Measurements from ENCODE around the gene MRPL27.
A peak's percentile ranks its signal among the peaks of the same experiment; 100 is the strongest.
"Not testable (repeated sequence)": the region's sequence is repeated elsewhere in the genome, so short reads cannot be mapped to it uniquely, and the experiment has no call there.

The MRPL27 gene

DNA sequence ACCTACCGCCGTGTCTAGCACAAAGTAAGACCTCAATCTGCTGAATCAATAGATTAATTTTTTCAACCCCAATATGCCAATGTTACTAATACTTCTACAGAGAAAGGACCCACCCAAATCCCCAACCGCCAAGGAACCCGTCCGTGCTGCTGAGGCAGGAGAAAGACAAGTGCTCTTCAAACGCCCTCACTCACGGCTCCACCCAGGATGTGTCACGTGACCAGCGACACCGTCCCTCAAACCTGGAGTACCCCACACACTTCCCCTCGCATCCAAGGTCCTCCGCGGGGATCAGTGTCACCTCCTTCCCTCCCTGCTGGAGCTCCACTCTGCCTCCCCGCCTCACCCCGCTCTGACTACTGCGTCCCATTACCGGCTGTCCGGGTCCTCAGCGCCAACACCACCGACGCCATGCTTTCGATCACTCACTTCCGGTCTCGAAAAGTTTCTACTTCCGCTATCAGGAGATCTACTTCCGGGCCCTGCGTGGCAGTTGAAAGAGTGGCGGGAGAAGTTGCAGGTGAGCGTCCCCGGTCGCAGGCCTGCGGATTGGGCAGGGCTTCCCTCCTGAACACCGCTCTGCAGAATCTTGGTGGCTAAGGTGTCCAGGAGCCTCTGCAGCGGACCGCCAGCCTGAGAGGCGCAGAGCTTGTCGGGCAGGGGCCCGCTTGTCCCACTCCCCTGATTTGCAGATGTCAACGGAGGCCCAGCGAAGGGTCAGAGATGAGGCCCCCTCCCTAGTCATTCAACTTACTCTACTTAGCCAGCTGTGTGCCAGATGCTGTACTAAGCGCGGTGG, at the start of gene MRPL27, which contains the start of gene EME1:
Gene MRPL27 (minus strand): TSS at position 427 of the 799 bp plus-strand sequence. CDS start 14 bp downstream, at position 413.
Gene EME1 (plus strand): TSS at position 472 of the 799 bp plus-strand sequence. CDS start 1,980 bp downstream, outside the sequence.
- Histone ChIP-seq H3K9ac (ENCODE audit: low read length) (peak within 1 kb of the TSS; percentile 85), H3K27me3 (ENCODE audit: control insufficient read depth, insufficient read depth, low read length) (no peaks in the 10 kb centered on the region), H3K4me3 (ENCODE audit: low read depth, low read length) (peak within 1 kb of the TSS; percentile 72), H3K9me3 (ENCODE audit: control insufficient read depth, insufficient read depth, low read depth, low read length) (no peaks in the 10 kb centered on the region), H3K27ac (ENCODE audit: low read depth, low read length) (peak within 1 kb of the TSS; percentile 39), H3K4me1 (ENCODE audit: control insufficient read depth, insufficient read depth, low read length) (peaks cover 5% of the 10 kb centered on the region), H3K36me3 (ENCODE audit: control insufficient read depth, insufficient read depth, low read length) (peaks cover 57% of the 10 kb centered on the region)

DNA sequence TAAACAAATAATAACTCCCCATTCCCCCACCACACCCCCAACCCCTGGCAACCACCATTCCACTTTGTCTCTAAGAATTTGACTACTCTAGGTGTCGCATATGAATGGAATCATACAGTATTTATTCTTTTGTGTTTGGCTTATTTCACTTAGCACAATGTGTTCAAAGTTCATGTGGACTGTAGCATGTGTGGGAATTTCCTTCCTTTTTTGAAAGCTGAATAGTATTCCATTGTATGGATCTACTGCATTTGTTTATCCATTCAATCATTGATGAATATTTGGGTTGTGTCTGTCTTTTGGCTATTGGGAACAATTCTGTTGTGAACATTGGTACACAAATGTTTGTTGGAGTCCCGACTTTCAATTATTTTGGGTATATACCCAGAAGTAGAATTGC, 49.8 kb upstream of the MRPL27 start:
- Histone ChIP-seq H3K27ac (ENCODE audit: low read depth, low read length) (no peak overlapping the region), H3K9me3 (ENCODE audit: control insufficient read depth, insufficient read depth, low read depth, low read length) (no peaks in the 10 kb centered on the region), H3K36me3 (ENCODE audit: control insufficient read depth, insufficient read depth, low read length) (no peaks in the 10 kb centered on the region), H3K4me1 (ENCODE audit: control insufficient read depth, insufficient read depth, low read length) (peaks cover 18% of the 10 kb centered on the region), H3K9ac (ENCODE audit: low read length) (no peak overlapping the region), H3K4me3 (ENCODE audit: low read depth, low read length) (no peak overlapping the region), H3K27me3 (ENCODE audit: control insufficient read depth, insufficient read depth, low read length) (peaks cover 7% of the 10 kb centered on the region)

DNA sequence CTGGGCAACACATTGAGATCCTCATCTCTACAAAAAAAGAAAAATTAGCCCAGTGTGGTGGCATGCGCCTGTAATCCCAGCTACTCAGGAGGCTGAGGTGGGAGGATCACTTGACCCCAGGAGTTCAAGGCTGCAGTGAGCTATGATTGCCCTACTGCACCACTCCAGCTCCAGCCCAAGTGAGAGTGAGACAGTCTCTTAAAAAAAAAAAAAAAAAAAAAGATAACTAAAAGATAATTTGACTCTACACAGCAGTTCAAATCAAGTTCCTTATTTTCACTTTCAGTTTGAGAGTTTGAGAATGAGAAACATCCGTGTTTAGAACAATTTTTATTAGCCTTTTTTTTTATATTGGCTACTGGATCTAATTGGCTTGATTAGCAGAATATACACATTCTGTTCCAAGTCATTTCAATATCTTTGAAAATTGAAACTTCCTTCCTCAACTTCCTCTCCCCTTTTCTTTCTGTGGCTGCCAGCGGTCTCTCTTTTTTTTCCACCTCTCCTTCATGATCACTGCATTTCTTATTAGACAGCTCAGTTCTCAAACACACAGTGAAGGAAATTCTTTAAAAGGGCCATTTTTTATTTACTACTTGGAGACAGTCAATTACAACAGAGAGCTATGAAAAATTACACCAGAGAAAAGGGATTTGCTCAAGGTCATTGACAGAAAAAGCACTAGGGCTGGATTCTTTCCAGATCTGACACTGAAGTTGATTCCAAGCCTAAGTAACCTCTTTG, 48.5 kb upstream of the MRPL27 start:
- Histone ChIP-seq H3K27me3 (ENCODE audit: control insufficient read depth, insufficient read depth, low read length) (peaks cover 7% of the 10 kb centered on the region), H3K4me1 (ENCODE audit: control insufficient read depth, insufficient read depth, low read length) (peaks cover 9% of the 10 kb centered on the region; the same call in 1 of the 2 replicates), H3K27ac (ENCODE audit: low read depth, low read length) (no peak overlapping the region), H3K9ac (ENCODE audit: low read length) (no peak overlapping the region), H3K9me3 (ENCODE audit: control insufficient read depth, insufficient read depth, low read depth, low read length) (no peaks in the 10 kb centered on the region), H3K36me3 (ENCODE audit: control insufficient read depth, insufficient read depth, low read length) (no peaks in the 10 kb centered on the region), H3K4me3 (ENCODE audit: low read depth, low read length) (no peak overlapping the region)

DNA sequence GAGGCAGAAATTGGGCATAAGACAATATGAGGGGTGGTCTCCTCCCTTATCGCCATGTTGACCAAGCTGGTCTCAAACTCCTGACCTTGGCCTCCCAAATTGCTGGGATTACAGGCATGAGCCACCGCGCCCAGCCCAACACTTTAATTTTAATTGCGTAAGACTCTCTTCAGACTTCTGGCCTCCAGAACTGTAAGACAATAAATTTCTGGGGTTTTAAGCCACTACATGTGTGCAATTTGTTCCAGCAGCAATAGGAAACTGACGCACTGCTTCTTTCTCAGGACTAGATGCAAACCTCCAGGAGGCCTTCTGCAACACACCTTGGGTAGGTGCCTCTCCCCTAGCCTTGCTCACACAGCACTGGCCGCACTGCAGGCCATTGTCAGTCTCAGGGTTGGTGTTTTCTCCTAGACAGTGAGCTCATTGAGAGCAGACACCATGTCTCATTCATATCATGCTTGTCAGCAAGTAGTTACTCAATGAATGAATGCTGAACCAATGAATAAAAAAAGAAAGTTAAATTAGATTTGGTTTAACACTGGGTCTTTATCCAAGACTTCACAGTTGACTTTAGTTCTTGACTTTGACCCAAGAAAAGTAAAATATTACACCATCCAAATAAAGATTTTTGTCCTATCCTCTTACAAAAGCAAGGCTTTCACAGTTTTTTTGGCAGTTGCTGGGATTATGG, 47.6 kb upstream of the MRPL27 start:
- H3K4me1 ChIP-seq (ENCODE audit: control insufficient read depth, insufficient read depth, low read length) = peaks cover 6% of the 10 kb centered on the region; the same call in 1 of the 2 replicates
- H3K4me3 ChIP-seq (ENCODE audit: low read depth, low read length) = no peak overlapping the region
- H3K9ac ChIP-seq (ENCODE audit: low read length) = no peak overlapping the region
- H3K27me3 ChIP-seq (ENCODE audit: control insufficient read depth, insufficient read depth, low read length) = peaks cover 7% of the 10 kb centered on the region
- H3K36me3 ChIP-seq (ENCODE audit: control insufficient read depth, insufficient read depth, low read length) = no peaks in the 10 kb centered on the region
- H3K9me3 ChIP-seq (ENCODE audit: control insufficient read depth, insufficient read depth, low read depth, low read length) = no peaks in the 10 kb centered on the region
- H3K27ac ChIP-seq (ENCODE audit: low read depth, low read length) = no peak overlapping the region

DNA sequence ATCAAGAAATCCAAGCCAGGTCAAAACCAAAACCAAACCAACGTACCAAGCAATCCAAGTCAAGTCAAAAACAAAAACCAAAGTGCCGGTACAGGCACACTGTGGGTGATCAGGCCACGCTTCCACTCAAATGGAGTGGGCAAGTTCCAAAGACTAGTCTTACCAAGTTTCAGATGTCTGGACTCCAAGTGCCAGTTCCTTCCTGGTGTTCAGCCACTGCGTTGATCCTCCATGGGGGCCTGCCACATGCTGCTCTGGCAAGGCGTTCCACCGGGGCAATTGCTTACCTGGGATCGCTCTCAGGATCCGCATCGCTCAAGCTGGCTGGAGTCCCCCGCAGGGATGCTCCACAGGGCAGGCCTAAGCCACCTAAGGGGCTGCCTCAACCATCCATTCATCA, 46.6 kb upstream of the MRPL27 start:
- H3K4me3 ChIP-seq (ENCODE audit: low read depth, low read length); H3K4me1 ChIP-seq (ENCODE audit: control insufficient read depth, insufficient read depth, low read length); H3K36me3 ChIP-seq (ENCODE audit: control insufficient read depth, insufficient read depth, low read length); H3K27me3 ChIP-seq (ENCODE audit: control insufficient read depth, insufficient read depth, low read length); H3K27ac ChIP-seq (ENCODE audit: low read depth, low read length); H3K9me3 ChIP-seq (ENCODE audit: control insufficient read depth, insufficient read depth, low read depth, low read length); H3K9ac ChIP-seq (ENCODE audit: low read length): not testable (repeated sequence)

DNA sequence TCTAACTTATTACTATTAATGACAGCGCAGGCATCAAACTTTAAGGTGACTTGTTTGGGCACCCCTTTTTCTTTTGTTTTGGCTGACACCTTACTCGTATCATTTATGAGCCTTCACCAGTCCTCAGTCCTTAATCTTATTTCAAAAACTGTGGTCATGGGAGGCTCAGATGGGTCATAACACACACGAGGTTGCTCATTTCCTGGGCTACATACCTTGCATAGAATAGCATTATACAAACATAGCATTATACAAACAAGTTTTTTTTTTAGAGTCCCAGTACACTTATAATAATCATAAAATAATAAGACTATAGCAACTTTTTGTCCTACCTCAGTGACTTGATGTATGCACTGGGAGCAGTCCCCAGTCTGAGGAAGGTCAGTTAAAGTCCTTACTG, 41.8 kb upstream of the MRPL27 start:
- Histone ChIP-seq H3K27ac (ENCODE audit: low read depth, low read length) (no peak overlapping the region), H3K27me3 (ENCODE audit: control insufficient read depth, insufficient read depth, low read length) (no peaks in the 10 kb centered on the region), H3K9ac (ENCODE audit: low read length) (no peak overlapping the region), H3K4me1 (ENCODE audit: control insufficient read depth, insufficient read depth, low read length) (no peaks in the 10 kb centered on the region), H3K36me3 (ENCODE audit: control insufficient read depth, insufficient read depth, low read length) (no peaks in the 10 kb centered on the region), H3K4me3 (ENCODE audit: low read depth, low read length) (no peak overlapping the region), H3K9me3 (ENCODE audit: control insufficient read depth, insufficient read depth, low read depth, low read length) (peaks cover 2% of the 10 kb centered on the region; the same call in 1 of the 2 replicates)

DNA sequence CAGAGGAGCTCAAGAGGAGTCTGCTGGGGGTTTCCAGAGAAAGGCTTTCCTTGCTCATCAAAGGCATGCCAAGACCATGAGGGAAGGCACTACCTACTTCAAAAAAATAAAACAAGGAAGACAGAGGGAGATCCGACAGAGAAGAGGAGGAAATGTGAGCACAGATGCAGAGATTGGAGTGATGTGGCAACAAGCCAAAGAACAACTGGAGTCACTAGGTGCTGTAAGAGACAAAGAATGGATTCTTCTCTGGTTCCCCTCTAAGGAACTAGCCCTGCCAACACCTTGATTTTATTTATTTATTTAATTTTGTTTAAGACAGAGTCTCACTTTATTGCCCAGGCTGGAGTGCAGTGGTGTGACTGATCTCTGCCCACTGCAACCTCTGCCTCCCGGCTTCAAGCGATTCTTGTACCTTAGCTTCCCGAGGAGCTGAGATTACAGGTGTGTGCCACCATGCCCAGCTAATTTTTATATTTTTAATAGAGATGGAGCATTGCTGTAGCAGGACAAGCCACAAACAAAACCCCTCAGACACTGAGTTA, 39.3 kb upstream of the MRPL27 start:
- Histone ChIP-seq H3K36me3 (ENCODE audit: control insufficient read depth, insufficient read depth, low read length) (no peaks in the 10 kb centered on the region), H3K27ac (ENCODE audit: low read depth, low read length) (no peak overlapping the region), H3K9ac (ENCODE audit: low read length) (no peak overlapping the region), H3K4me3 (ENCODE audit: low read depth, low read length) (no peak overlapping the region), H3K4me1 (ENCODE audit: control insufficient read depth, insufficient read depth, low read length) (no peaks in the 10 kb centered on the region), H3K9me3 (ENCODE audit: control insufficient read depth, insufficient read depth, low read depth, low read length) (peaks cover 2% of the 10 kb centered on the region; the same call in 1 of the 2 replicates), H3K27me3 (ENCODE audit: control insufficient read depth, insufficient read depth, low read length) (no peaks in the 10 kb centered on the region)

DNA sequence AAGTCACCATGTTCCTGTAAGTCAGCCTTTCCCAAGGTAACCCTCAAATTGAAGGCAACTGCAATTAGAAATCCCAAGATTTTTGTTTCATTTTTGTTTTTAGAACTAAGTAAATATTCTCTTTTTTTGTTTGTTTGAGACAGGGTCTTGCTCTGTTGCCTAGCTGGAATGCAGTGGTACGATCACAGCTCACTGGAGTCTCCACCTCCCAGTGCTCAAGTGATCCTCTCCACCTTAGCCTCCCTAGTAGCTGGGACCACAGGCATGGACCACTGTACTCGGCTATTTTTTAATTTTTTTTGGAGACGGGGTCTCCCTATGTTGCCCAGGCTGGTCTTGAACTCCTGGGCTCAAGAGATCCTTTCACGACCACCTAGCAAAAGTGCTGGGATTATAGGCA, 34.9 kb upstream of the MRPL27 start:
- Histone ChIP-seq H3K27ac (ENCODE audit: low read depth, low read length) (no peak overlapping the region), H3K4me3 (ENCODE audit: low read depth, low read length) (no peak overlapping the region), H3K9ac (ENCODE audit: low read length) (no peak overlapping the region), H3K27me3 (ENCODE audit: control insufficient read depth, insufficient read depth, low read length) (no peaks in the 10 kb centered on the region), H3K4me1 (ENCODE audit: control insufficient read depth, insufficient read depth, low read length) (peaks cover 1% of the 10 kb centered on the region; the same call in 1 of the 2 replicates), H3K9me3 (ENCODE audit: control insufficient read depth, insufficient read depth, low read depth, low read length) (peaks cover 2% of the 10 kb centered on the region; the same call in 1 of the 2 replicates), H3K36me3 (ENCODE audit: control insufficient read depth, insufficient read depth, low read length) (no peaks in the 10 kb centered on the region)

DNA sequence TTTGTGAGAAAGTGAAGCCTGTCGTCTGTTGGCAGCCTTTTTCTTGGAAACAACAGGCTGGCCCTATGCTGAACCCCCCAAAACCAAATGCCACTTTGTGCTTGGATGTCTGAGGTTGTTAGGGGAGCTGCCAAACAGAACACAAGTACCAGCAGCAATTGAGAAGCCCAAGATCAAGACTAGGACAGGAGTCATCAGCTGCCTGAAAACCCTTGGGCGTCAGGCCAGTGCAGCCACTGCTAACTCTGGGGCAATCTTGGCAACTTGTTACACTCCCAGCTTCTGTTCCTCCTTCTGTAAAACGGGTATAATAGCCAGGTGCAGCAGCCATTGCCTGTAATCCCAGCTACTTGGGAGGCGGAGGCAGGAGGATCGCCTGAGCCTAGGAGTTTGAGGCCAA, 33.6 kb upstream of the MRPL27 start:
- Histone ChIP-seq H3K36me3 (ENCODE audit: control insufficient read depth, insufficient read depth, low read length) (no peaks in the 10 kb centered on the region), H3K9me3 (ENCODE audit: control insufficient read depth, insufficient read depth, low read depth, low read length) (no peaks in the 10 kb centered on the region), H3K4me1 (ENCODE audit: control insufficient read depth, insufficient read depth, low read length) (peaks cover 5% of the 10 kb centered on the region; the same call in 1 of the 2 replicates), H3K27me3 (ENCODE audit: control insufficient read depth, insufficient read depth, low read length) (no peaks in the 10 kb centered on the region), H3K9ac (ENCODE audit: low read length) (no peak overlapping the region), H3K27ac (ENCODE audit: low read depth, low read length) (no peak overlapping the region), H3K4me3 (ENCODE audit: low read depth, low read length) (no peak overlapping the region)

DNA sequence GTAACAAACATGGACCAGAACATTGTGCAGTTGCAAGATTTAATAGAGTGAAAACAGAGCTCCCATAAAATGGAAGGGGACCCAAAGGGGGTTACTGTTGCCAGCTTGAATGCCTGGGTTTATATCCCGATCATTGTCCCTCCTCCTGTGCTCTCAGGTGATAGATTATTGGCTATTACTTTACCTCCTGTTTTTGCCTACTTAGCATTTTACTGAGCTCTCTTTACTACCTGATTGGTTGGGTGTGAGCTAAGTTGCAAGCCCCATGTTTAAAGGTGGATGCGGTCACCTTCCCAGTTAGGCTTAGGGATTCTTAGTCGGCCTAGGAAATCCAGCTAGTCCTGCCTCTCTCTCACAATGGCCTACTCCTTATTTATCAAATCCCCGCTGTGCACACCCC, 32.4 kb upstream of the MRPL27 start:
- H3K27ac ChIP-seq (ENCODE audit: low read depth, low read length); H3K36me3 ChIP-seq (ENCODE audit: control insufficient read depth, insufficient read depth, low read length); H3K4me3 ChIP-seq (ENCODE audit: low read depth, low read length); H3K4me1 ChIP-seq (ENCODE audit: control insufficient read depth, insufficient read depth, low read length); H3K27me3 ChIP-seq (ENCODE audit: control insufficient read depth, insufficient read depth, low read length); H3K9me3 ChIP-seq (ENCODE audit: control insufficient read depth, insufficient read depth, low read depth, low read length); H3K9ac ChIP-seq (ENCODE audit: low read length): not testable (repeated sequence)
